SJSA1 (cell line): ENCODE results near the gene TXLNB. TPM values are rescaled to one million over a fixed set of nuclear protein-coding genes. Genes with fewer than 3 reads are reported as not detected.
"Not testable (repeated sequence)": the region's sequence is repeated elsewhere in the genome, so short reads cannot be mapped to it uniquely, and the experiment has no call there.

Experiments
- DNase-seq, 2 experiments: peaks; one replicate each; pipeline ENCODE4 v3.0.0-alpha.2; 2015 to 2020; ENCODE audit warnings: low spot score in 2 of 2, low read depth in 1 of 2
- H3K27ac ChIP-seq: fragments of 250-450 bp; sonication (Bioruptor Pico); 2 replicates; pipeline ENCODE4 v1.5.1; 2020; ENCODE audit warnings: mild to moderate bottlenecking, moderate library complexity
- H3K27me3 ChIP-seq: fragments of 250-450 bp; sonication (Bioruptor Pico); replicated peaks from 2 replicates; pipeline ENCODE4 v1.5.1; 2020; ENCODE audit warnings: mild to moderate bottlenecking, moderate library complexity
- H3K36me3 ChIP-seq: fragments of 250-450 bp; sonication (Bioruptor Pico); 2 replicates; pipeline ENCODE4 v1.5.1; 2020; ENCODE audit warnings: mild to moderate bottlenecking
- H3K4me1 ChIP-seq: fragments of 250-450 bp; sonication (Bioruptor Pico); replicated peaks from 2 replicates; pipeline ENCODE4 v1.6.1; 2021; ENCODE audit warnings: mild to moderate bottlenecking
- H3K4me3 ChIP-seq: fragments of 250-450 bp; sonication (Bioruptor Pico); 2 replicates; pipeline ENCODE4 v1.5.1; 2020; ENCODE audit warnings: mild to moderate bottlenecking
- H3K9me3 ChIP-seq: fragments of 250-450 bp; sonication (Bioruptor Pico); replicated peaks from 2 replicates; pipeline ENCODE4 v1.5.1; 2020; ENCODE audit warnings: mild to moderate bottlenecking
- total RNA-seq: library from RNA; depleted of rRNA; stranded (reverse); fragments of >200 nt; shearing (Covaris generic); gene quantifications from 2 replicates; pipeline ENCODE4 v1.2.3, GENCODE V29; 2014

Gene TXLNB
- total RNA-seq, 1 experiment from 2014 or later: not detected

GRCh38 chr6:139250296-139251044 is 41.3 kb downstream of the TXLNB start:
- Histone ChIP-seq H3K4me1 (no peaks in the 10 kb centered on the region), H3K4me3 (no peak overlapping the region)
- peak; percentile 16 to 53 for DNase-seq

GRCh38 chr6:139249395-139249794 is 42.4 kb downstream of the TXLNB start:
- no peaks in the 10 kb centered on the region for H3K27me3 ChIP-seq
- H3K4me1 ChIP-seq: no peaks in the 10 kb centered on the region
- no peaks in the 10 kb centered on the region for H3K9me3 ChIP-seq
- H3K36me3 ChIP-seq: no peaks in the 10 kb centered on the region
- no peak for DNase-seq
- H3K27ac ChIP-seq: no peak overlapping the region
- no peak overlapping the region for H3K4me3 ChIP-seq

More at GRCh38 chr6:139250296-139251044, 41.3 kb downstream of the TXLNB start:
- H3K36me3 ChIP-seq: no peaks in the 10 kb centered on the region
- H3K27me3 ChIP-seq: no peaks in the 10 kb centered on the region
- H3K9me3 ChIP-seq: no peaks in the 10 kb centered on the region
- H3K27ac ChIP-seq: no peak overlapping the region

- no peaks in the 10 kb centered on the region for H3K36me3 ChIP-seq
- H3K27ac ChIP-seq: no peak overlapping the region
- no peak for DNase-seq
- H3K4me1 ChIP-seq: no peaks in the 10 kb centered on the region
- H3K9me3 ChIP-seq: no peaks in the 10 kb centered on the region
- no peak overlapping the region for H3K4me3 ChIP-seq
- no peaks in the 10 kb centered on the region for H3K27me3 ChIP-seq
Measured at GRCh38 chr6:139248911-139249310, 42.9 kb downstream of the TXLNB start.

GRCh38 chr6:139247618-139248017 is 44.2 kb downstream of the TXLNB start:
- H3K36me3 ChIP-seq: no peaks in the 10 kb centered on the region
- H3K4me1 ChIP-seq: no peaks in the 10 kb centered on the region
- no peaks in the 10 kb centered on the region for H3K27me3 ChIP-seq
- no peak overlapping the region for H3K27ac ChIP-seq
- H3K9me3 ChIP-seq: no peaks in the 10 kb centered on the region
- H3K4me3 ChIP-seq: no peak overlapping the region
- DNase-seq: no peak

GRCh38 chr6:139243536-139243935 is 48.3 kb downstream of the TXLNB start:
- DNase-seq: no peak
- Histone ChIP-seq H3K9me3 (no peaks in the 10 kb centered on the region), H3K27me3 (no peaks in the 10 kb centered on the region), H3K4me1 (peaks cover 4% of the 10 kb centered on the region; the same call in 1 of the 2 replicates), H3K27ac (no peak overlapping the region), H3K36me3 (no peaks in the 10 kb centered on the region), H3K4me3 (no peak overlapping the region)

- no peaks in the 10 kb centered on the region for H3K9me3 ChIP-seq
- DNase-seq: no peak
- H3K4me1 ChIP-seq: peaks cover 4% of the 10 kb centered on the region; the same call in 1 of the 2 replicates
- no peaks in the 10 kb centered on the region for H3K27me3 ChIP-seq
- H3K36me3 ChIP-seq: no peaks in the 10 kb centered on the region
- H3K4me3 ChIP-seq: no peak overlapping the region
- H3K27ac ChIP-seq: no peak overlapping the region
Measured at GRCh38 chr6:139242457-139243240, 49.1 kb downstream of the TXLNB start.

- DNase-seq: peak in 1 of 2 experiments; percentile 36
- Histone ChIP-seq H3K4me1 (peaks cover 4% of the 10 kb centered on the region; the same call in 1 of the 2 replicates), H3K9me3 (no peaks in the 10 kb centered on the region; the same call in 1 of the 2 replicates), H3K27ac (no peak overlapping the region), H3K4me3 (no peak overlapping the region), H3K36me3 (no peaks in the 10 kb centered on the region), H3K27me3 (no peaks in the 10 kb centered on the region)
Measured at GRCh38 chr6:139240161-139241010, 51.4 kb downstream of the TXLNB start.

GRCh38 chr6:139239064-139239463 is 52.7 kb downstream of the TXLNB start:
- Histone ChIP-seq H3K4me1 (peaks cover 4% of the 10 kb centered on the region; the same call in 1 of the 2 replicates), H3K27ac (no peak overlapping the region), H3K36me3 (no peaks in the 10 kb centered on the region), H3K9me3 (no peaks in the 10 kb centered on the region; the same call in 1 of the 2 replicates), H3K27me3 (no peaks in the 10 kb centered on the region), H3K4me3 (no peak overlapping the region)
- no peak for DNase-seq

- Histone ChIP-seq H3K4me3 (no peak overlapping the region), H3K4me1 (peaks cover 4% of the 10 kb centered on the region; the same call in 1 of the 2 replicates), H3K36me3 (no peaks in the 10 kb centered on the region), H3K27ac (no peak overlapping the region), H3K27me3 (no peaks in the 10 kb centered on the region), H3K9me3 (no peaks in the 10 kb centered on the region; the same call in 1 of the 2 replicates)
- DNase-seq: no peak
Measured at GRCh38 chr6:139236105-139236504, 55.7 kb downstream of the TXLNB start.

GRCh38 chr6:139235661-139236060 is 56.1 kb downstream of the TXLNB start:
- no peaks in the 10 kb centered on the region for H3K27me3 ChIP-seq
- DNase-seq: no peak

GRCh38 chr6:139234193-139234592 is 57.6 kb downstream of the TXLNB start:
- H3K4me3 ChIP-seq, DNase-seq, H3K27me3 ChIP-seq, H3K9me3 ChIP-seq, H3K27ac ChIP-seq, H3K36me3 ChIP-seq, H3K4me1 ChIP-seq: not testable (repeated sequence)

More at GRCh38 chr6:139235661-139236060, 56.1 kb downstream of the TXLNB start:
- peaks cover under 1% of the 10 kb centered on the region; the same call in 1 of the 2 replicates for H3K4me1 ChIP-seq
- H3K27ac ChIP-seq: no peak overlapping the region
- no peaks in the 10 kb centered on the region; the same call in 1 of the 2 replicates for H3K9me3 ChIP-seq
- no peak overlapping the region for H3K4me3 ChIP-seq
- no peaks in the 10 kb centered on the region for H3K36me3 ChIP-seq

- H3K4me1 ChIP-seq: no peaks in the 10 kb centered on the region
- H3K27me3 ChIP-seq: no peaks in the 10 kb centered on the region
- no peak for DNase-seq
- H3K9me3 ChIP-seq: no peaks in the 10 kb centered on the region; the same call in 1 of the 2 replicates
- no peak overlapping the region for H3K27ac ChIP-seq
- no peaks in the 10 kb centered on the region for H3K36me3 ChIP-seq
- H3K4me3 ChIP-seq: no peak overlapping the region
Measured at GRCh38 chr6:139231206-139231605, 60.6 kb downstream of the TXLNB start.

GRCh38 chr6:139230391-139230840 is 61.4 kb downstream of the TXLNB start:
- no peaks in the 10 kb centered on the region for H3K9me3 ChIP-seq
- H3K36me3 ChIP-seq: no peaks in the 10 kb centered on the region
- H3K27ac ChIP-seq: no peak overlapping the region
- no peak for DNase-seq
- H3K27me3 ChIP-seq: no peaks in the 10 kb centered on the region
- no peak overlapping the region for H3K4me3 ChIP-seq
- H3K4me1 ChIP-seq: no peaks in the 10 kb centered on the region
